GM12801 (cell line): ENCODE measurements around the gene IGSF21.

Experiments
- TF ChIP-seq, protein P1 (sequence below): IDR thresholded peaks from one replicate; pipeline ENCODE4 v1.5.1; 2011; ENCODE audit warnings: control low read depth; ENCODE audit not compliant: insufficient read length; ENCODE audit errors: extremely low read depth

The IGSF21 gene

DNA sequence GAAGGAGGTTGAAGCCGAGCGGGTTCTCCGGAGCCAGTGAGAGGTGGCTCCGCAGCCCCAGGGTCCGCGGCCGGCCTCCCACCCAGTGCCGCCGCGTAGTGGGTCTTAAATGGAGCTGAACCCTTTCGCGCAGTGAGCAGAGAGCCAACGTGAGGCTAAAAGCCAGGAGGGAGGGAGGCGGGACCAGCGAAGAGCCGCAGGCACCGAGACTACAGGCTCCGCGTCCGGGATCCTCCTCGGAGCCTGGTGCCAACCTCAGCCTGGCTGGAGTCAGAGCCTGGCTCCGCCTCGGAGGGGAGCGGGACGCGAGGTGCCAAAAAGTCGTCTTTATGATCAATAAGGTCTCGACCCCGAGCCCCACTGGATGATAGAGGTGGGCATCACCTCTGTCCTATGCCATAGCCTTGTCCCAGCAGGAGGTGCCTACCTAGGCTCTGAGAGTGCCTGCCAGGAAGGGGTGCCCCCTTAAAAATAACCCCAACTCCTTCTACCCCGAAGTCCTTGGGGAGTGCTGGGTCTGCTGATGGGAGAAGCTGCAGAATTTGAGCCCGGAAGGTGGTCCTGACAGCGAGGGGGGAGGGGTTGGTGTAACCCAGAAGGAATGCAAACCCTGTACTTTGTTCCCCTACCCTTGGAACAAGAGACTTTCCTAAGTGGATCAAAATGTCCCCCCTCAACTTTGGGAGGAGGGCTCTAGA, 1.6 kb downstream of the IGSF21 start:
- TF ChIP-seq, protein P1, sequence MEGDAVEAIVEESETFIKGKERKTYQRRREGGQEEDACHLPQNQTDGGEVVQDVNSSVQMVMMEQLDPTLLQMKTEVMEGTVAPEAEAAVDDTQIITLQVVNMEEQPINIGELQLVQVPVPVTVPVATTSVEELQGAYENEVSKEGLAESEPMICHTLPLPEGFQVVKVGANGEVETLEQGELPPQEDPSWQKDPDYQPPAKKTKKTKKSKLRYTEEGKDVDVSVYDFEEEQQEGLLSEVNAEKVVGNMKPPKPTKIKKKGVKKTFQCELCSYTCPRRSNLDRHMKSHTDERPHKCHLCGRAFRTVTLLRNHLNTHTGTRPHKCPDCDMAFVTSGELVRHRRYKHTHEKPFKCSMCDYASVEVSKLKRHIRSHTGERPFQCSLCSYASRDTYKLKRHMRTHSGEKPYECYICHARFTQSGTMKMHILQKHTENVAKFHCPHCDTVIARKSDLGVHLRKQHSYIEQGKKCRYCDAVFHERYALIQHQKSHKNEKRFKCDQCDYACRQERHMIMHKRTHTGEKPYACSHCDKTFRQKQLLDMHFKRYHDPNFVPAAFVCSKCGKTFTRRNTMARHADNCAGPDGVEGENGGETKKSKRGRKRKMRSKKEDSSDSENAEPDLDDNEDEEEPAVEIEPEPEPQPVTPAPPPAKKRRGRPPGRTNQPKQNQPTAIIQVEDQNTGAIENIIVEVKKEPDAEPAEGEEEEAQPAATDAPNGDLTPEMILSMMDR: no peak

- TF ChIP-seq, protein P1: no peak
These were observed 2.4 kb downstream of the IGSF21 start for GRCh38 chr1:18109756-18110597.

DNA sequence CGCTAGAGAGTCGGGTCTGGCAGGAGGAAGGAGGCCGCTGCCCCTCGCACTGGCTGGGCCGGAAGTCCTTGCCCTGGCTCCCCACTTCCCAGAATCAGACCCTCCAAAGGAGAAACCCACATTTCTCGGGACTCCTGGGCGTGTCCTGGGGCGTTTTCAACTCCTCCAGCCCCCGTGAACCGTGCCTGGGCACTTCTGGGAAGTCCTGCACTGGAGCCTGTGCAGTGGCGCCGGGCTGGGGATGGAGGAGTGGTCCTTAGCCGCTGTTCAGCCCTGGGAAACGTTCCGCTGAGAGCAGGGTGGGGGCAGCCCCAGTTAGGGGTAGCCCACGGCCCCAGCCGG, 3.0 kb downstream of the IGSF21 start:
- TF ChIP-seq, protein P1: no peak

- TF ChIP-seq, protein P1: no peak
These were observed 3.4 kb downstream of the IGSF21 start for GRCh38 chr1:18110968-18111367.

DNA sequence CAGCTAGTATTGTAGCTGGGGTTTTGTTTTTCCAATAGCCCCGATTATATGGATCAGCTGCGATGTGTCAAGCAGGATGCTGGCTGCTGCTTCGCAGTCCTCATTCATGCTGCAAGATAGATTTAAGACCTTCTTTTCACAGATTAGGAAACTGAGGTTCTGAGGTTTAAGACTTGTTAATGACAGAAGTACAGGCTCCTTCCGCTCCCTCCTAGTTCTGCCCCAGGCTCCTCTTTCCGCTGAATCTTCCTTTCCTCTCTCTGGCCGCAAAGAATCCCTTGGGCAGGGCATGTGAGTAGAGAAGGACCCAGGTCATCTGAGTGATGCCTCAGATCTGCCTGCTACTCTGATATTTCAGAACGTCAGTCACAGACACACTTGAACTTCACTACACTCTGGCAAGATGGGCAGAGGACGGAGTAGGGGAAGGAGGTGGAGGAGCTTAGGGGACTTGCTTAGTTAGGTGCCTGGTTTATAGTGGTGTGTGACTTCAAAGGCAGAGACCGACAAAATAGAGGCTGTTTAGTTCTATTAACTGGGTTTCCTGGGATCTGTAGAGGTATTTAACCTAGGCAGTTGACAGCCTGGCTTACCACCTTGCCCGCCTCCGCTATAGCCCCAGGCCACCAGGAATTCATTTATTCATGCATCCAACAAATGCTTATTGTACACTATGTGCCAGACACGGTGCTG, 4.2 kb downstream of the IGSF21 start:
- TF ChIP-seq, protein P1: no peak

GRCh38 chr1:18112611-18113010, 5.0 kb downstream of the IGSF21 start:
- TF ChIP-seq, protein P1: no peak

- TF ChIP-seq, protein P1: no peak
These were observed 7.3 kb downstream of the IGSF21 start for GRCh38 chr1:18114726-18115410.
